Ascending aorta (tissue), 2 donors: ENCODE data around the gene UTP4. TPM values are rescaled to one million over a fixed set of nuclear protein-coding genes. Genes with fewer than 3 reads are reported as not detected.

Source experiments
- DNase-seq, 2 donors: peaks; one replicate each; pipeline ENCODE4 v3.0.0-alpha.2; 2019; ENCODE audit warnings: low spot score in 2 of 2
- H3K27ac ChIP-seq, 2 donors: fragments of 200-600 bp; sonication (generic); one replicate each; pipeline ENCODE4 v1.5.1; 2016 to 2017; ENCODE audit warnings: mild to moderate bottlenecking in 1 of 2
- H3K27me3 ChIP-seq: fragments of 200-600 bp; sonication (generic); one replicate; pipeline ENCODE4 v1.5.1; 2017
- H3K36me3 ChIP-seq, 2 donors: fragments of 200-600 bp; sonication (generic); one replicate each; pipeline ENCODE4 v1.5.1; 2016
- H3K4me1 ChIP-seq, 2 donors: fragments of 200-600 bp; sonication (generic); one replicate each; pipeline ENCODE4 v1.5.1; 2016 to 2017; ENCODE audit warnings: mild to moderate bottlenecking in 1 of 2
- H3K4me3 ChIP-seq, 2 donors: fragments of 200-600 bp; sonication (generic); one replicate each; pipeline ENCODE4 v1.5.1; 2016 to 2017; ENCODE audit warnings: mild to moderate bottlenecking in 1 of 2
- H3K9me3 ChIP-seq, 2 donors: fragments of 200-600 bp; sonication (generic); one replicate each; pipeline ENCODE4 v1.5.1; 2016
- CTCF ChIP-seq, 3 experiments: fragments of 200-600 bp in 2 of 3; fragments of 450-650 bp in 1 of 3; sonication (generic) in 2 of 3; IDR thresholded peaks; one replicate each; pipeline ENCODE4 v1.5.1; 2016 to 2019; ENCODE audit warnings: antibody characterized with exemption in 3 of 3, mild to moderate bottlenecking in 1 of 3, moderate library complexity in 1 of 3
- intact Hi-C: fragments of 100-400 bp; cut with DNase I; formaldehyde crosslinking; loops from one replicate; pipeline ENCODE4 v1.15.1; 2023
- total RNA-seq: library from RNA; depleted of rRNA; stranded (reverse); fragments of >200 nt; gene quantifications from one replicate; pipeline ENCODE4 v1.1.0, GENCODE V29; 2016

UTP4 gene
- total RNA-seq, 1 donor from 2014 or later: 45.9 TPM

DNA sequence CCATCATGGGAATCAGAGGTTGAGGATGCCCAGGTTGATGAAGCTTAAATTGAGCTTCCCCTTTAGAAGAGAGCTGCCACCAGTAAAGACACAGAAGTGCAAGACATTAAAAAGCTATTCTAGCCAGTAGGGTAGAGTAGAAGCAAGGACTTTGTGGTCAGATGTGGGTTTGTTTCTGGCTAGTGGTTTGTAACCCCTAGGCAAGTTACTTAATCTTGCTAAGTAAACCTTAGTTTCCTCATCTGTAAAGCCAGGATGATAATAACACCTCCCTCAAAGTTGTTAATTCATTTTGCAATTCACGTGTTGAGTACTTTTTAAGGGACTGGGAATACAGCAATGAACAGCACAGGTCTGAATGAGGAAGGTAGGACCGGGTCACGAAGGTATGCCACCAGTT lies 58.1 kb downstream of the UTP4 start:
- peaks cover 6 to 37% of the 10 kb centered on the region in 2 donors for H3K4me1 ChIP-seq
- no peak overlapping the region for H3K4me3 ChIP-seq
- intact Hi-C loops: no loop called here
- H3K9me3 ChIP-seq: no peaks in the 10 kb centered on the region
- TF ChIP-seq CTCF (IDR thresholded peaks at IDR 0.05): no peak
- no peak overlapping the region for H3K27ac ChIP-seq
- H3K27me3 ChIP-seq: no peaks in the 10 kb centered on the region
- no peak for DNase-seq
- no peaks in the 10 kb centered on the region for H3K36me3 ChIP-seq

DNA sequence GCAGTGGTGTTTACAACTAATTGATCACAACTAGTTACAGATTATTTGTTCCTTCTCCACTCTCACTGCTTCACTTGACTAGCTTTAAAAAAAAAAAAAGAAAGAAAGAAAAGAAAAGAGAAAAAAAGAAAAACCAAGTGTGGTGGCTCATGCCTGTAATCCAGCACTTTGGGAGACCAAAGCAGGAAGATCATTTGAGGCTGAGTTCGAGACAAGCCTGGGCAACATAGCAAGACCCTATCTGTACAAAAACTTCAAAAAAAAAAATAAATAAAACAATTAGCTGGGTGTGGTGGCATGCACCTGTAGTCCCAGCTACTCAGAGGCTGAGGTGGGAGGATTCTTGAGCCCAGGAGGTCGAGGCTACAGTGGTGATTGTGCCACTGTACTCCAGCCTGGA lies 58.7 kb downstream of the UTP4 start:
- no peak overlapping the region for H3K27ac ChIP-seq
- H3K4me3 ChIP-seq: no peak overlapping the region
- no peaks in the 10 kb centered on the region for H3K36me3 ChIP-seq
- no peaks in the 10 kb centered on the region for H3K9me3 ChIP-seq
- no peak for DNase-seq
- intact Hi-C loops: no loop called here
- peaks cover 6 to 41% of the 10 kb centered on the region in 2 donors for H3K4me1 ChIP-seq
- no peaks in the 10 kb centered on the region for H3K27me3 ChIP-seq
- no peak for TF ChIP-seq CTCF (IDR thresholded peaks at IDR 0.05)

DNA sequence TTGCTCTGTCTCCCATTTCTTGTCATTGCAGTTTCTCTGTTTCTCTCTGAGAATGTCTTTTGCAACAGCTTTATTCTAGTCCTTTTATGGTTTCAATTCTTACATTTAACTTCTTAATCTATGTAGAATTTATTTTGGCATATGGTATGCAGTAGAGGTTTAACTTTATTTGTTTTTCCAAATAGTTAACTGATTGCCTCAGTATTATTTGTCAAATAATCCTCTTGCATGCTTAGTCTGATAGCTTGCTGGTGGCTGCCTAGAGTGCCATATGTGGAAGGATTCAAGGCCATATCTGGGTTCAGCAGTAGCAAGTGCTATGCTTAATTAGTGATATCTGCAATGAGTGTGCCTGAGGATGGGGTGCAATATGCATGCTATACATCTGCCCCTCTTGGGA lies 61.4 kb downstream of the UTP4 start:
- no peak for DNase-seq
- TF ChIP-seq CTCF (IDR thresholded peaks at IDR 0.05): no peak
- Histone ChIP-seq H3K36me3 (no peaks in the 10 kb centered on the region), H3K27ac (no peak overlapping the region), H3K27me3 (no peaks in the 10 kb centered on the region), H3K4me3 (no peak overlapping the region), H3K4me1 (peaks cover 6 to 31% of the 10 kb centered on the region in 2 donors), H3K9me3 (no peaks in the 10 kb centered on the region)
- intact Hi-C loops: no loop called here

DNA sequence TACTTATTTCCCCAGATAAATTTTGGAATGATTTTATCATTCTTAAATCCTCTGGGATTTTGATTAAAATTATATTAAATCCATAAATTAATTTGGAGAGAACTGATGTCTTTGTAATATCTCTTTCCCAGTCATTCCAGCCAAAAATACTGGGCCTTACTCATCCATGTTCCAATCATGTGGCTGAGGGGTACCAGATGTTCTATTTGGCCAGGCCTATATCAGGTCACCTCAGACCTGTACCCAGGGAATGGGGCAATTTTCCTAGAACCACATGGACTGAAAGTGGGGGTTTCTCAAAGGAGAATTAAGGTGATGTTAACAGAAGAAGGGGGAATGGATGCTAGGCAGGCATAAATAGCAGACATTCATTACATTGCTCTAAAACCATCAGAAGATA lies 62.0 kb downstream of the UTP4 start:
- Histone ChIP-seq H3K27me3 (no peaks in the 10 kb centered on the region), H3K4me1 (peaks cover 6 to 25% of the 10 kb centered on the region in 2 donors), H3K36me3 (no peaks in the 10 kb centered on the region), H3K27ac (no peak overlapping the region), H3K4me3 (no peak overlapping the region), H3K9me3 (no peaks in the 10 kb centered on the region)
- intact Hi-C loops: no loop called here
- no peak for TF ChIP-seq CTCF (IDR thresholded peaks at IDR 0.05)
- no peak for DNase-seq

GRCh38 chr16:69195369-69196029 lies 63.0 kb downstream of the UTP4 start:
- TF ChIP-seq CTCF (IDR thresholded peaks at IDR 0.05): no peak
- H3K4me1 ChIP-seq: peaks cover 6 to 20% of the 10 kb centered on the region in 2 donors
- H3K9me3 ChIP-seq: no peaks in the 10 kb centered on the region
- no peaks in the 10 kb centered on the region for H3K36me3 ChIP-seq
- no peaks in the 10 kb centered on the region for H3K27me3 ChIP-seq
- intact Hi-C loops: no loop called here
- no peak overlapping the region for H3K27ac ChIP-seq
- no peak overlapping the region for H3K4me3 ChIP-seq
- no peak for DNase-seq

DNA sequence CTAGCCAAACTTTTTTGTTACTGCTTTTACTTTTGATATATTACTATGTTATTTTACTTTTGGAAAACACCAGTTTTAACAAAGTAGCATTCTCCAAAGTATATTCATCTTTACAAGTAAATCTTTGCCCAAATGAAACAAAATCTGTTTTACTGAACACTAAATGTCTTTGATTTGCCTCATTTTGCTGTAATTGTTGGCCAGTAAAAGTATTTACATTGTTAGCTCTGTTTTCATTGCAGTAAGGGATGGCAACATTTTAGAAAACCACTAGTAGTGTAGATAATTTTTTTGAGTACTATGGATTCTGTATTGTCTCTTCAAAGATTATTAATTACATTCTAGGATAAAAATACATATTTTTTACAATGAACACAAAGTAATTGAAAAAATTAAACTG lies 65.1 kb downstream of the UTP4 start:
- Histone ChIP-seq H3K4me3 (no peak overlapping the region), H3K27ac (no peak overlapping the region), H3K9me3 (no peaks in the 10 kb centered on the region), H3K36me3 (no peaks in the 10 kb centered on the region), H3K27me3 (no peaks in the 10 kb centered on the region), H3K4me1 (peaks cover 0 to 15% of the 10 kb centered on the region in 2 donors)
- no peak for TF ChIP-seq CTCF (IDR thresholded peaks at IDR 0.05)
- intact Hi-C loops: no loop called here
- DNase-seq: no peak
